ENCODE data around the gene ERFE. TPM values are rescaled to one million over a fixed set of nuclear protein-coding genes. Genes with fewer than 3 reads are reported as not detected.

Gene ERFE
- total and polyA plus RNA-seq, 8 donors = 0.14 to 4.9 (median 0.70) TPM; not detected in 2

- no peak for FAIRE-seq
- 89 to 91% methylated on average over 23 to 28 of the region's 28 CpGs for WGBS, 2 donors
- Histone ChIP-seq H3K27me3 (no peaks in the 10 kb centered on the region), H3K36me3 (no peaks in the 10 kb centered on the region), H3K9me3 (no peaks in the 10 kb centered on the region), H3K4me1 (no peaks in the 10 kb centered on the region), H3K27ac (no peak overlapping the region), H3K4me3 (no peak overlapping the region)
- intact Hi-C loops (cut with DNase I) = no loop called here
- DNase-seq = peak in 2 of 6 donors; percentile 30 to 70
- no peak for TF ChIP-seq CTCF (IDR thresholded peaks at IDR 0.05)
- no peak for ATAC-seq
Observed at GRCh38 chr2:238130111-238130695, 28.6 kb upstream of the ERFE start.

DNA sequence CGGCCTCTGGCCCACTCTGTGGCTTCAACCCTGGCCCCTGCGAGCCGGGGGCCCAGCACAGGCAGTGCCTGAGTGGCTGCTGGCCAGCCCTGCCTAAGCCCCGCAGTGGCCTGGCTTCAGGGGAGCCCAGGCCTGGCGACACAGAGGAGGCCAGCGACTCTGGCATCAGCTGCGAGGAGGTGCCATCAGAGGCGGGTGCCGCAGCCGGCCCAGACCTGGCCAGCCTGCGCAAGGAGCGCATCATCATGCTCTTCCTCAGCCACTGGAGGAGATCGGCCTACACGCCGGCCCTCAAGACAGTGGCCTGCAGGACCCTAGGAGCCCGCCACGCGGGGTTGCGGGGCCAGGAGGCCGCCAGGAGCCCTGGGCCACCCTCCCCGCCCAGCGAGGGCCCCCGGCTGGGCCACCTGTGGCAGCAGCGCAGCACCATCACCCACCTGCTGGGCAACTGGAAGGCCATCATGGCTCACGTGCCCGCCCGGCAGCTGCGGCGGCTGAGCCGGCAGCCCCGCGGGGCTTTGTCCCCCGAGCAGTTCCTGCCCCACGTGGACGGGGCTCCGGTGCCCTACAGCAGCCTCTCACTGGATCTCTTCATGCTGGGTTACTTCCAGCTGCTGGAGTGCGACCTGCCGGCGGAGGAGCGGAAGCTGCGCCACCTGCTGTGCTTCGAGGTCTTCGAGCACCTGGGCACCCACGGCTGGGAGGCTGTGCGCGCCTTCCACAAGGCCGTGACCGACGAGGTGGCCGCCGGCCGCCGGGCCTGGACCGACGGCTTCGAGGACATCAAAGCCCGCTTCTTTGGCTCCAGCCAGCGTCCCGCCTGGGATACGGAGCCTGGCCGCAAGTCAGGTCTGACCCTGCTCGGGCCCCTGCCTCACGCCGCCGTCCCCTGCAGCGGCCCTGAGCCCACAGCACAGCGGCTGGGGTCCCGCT is 27.8 kb upstream of the ERFE start:
- Histone ChIP-seq H3K4me3 (no peak overlapping the region), H3K27ac (no peak overlapping the region), H3K36me3 (no peaks in the 10 kb centered on the region), H3K4me1 (no peaks in the 10 kb centered on the region), H3K27me3 (no peaks in the 10 kb centered on the region), H3K9me3 (no peaks in the 10 kb centered on the region)
- TF ChIP-seq CTCF (IDR thresholded peaks at IDR 0.05) = no peak
- intact Hi-C loops (cut with DNase I) = no loop called here
- peak in 2 of 6 donors; percentile 27 to 59 for DNase-seq
- WGBS, 2 donors = 86 to 88% methylated on average over 51 to 68 of the region's 68 CpGs
- no peak for ATAC-seq
- no peak for FAIRE-seq

GRCh38 chr2:238131761-238132462 is 26.9 kb upstream of the ERFE start:
- ATAC-seq (no peak), DNase-seq (peak in 2 of 6 donors; percentile 17 to 28), FAIRE-seq (no peak)
- 88 to 89% methylated on average over 14 of the region's 14 CpGs for WGBS, 2 donors
- intact Hi-C loops (cut with DNase I) = no loop called here
- no peak overlapping the region for H3K4me3 ChIP-seq
- no peak for TF ChIP-seq CTCF (IDR thresholded peaks at IDR 0.05)
- no peak overlapping the region for H3K27ac ChIP-seq
- H3K36me3 ChIP-seq = no peaks in the 10 kb centered on the region
- no peaks in the 10 kb centered on the region for H3K9me3 ChIP-seq
- no peaks in the 10 kb centered on the region for H3K27me3 ChIP-seq
- H3K4me1 ChIP-seq = no peaks in the 10 kb centered on the region

GRCh38 chr2:238132463-238133450 is 26.0 kb upstream of the ERFE start:
- 91 to 94% methylated on average over 23 of the region's 23 CpGs for WGBS, 2 donors
- Histone ChIP-seq H3K36me3 (no peaks in the 10 kb centered on the region), H3K4me1 (no peaks in the 10 kb centered on the region), H3K27me3 (no peaks in the 10 kb centered on the region), H3K4me3 (no peak overlapping the region), H3K27ac (no peak overlapping the region), H3K9me3 (no peaks in the 10 kb centered on the region)
- intact Hi-C loops (cut with DNase I) = no loop called here
- DNase-seq = peak in 2 of 6 donors; percentile 19 to 49
- no peak for ATAC-seq
- no peak for FAIRE-seq
- TF ChIP-seq CTCF (IDR thresholded peaks at IDR 0.05) = no peak
